Upper lobe of left lung (tissue), 4 donors: ENCODE measurements around the gene LGI2.

Experiments
- CTCF ChIP-seq, 6 experiments: fragments of 450-650 bp in 4 of 6; fragments of 200-600 bp in 2 of 6; sonication (generic) in 2 of 6; IDR thresholded peaks; one replicate each; pipeline ENCODE4 v1.5.1; 2016 to 2019; ENCODE audit warnings: antibody characterized with exemption in 6 of 6
- POLR2A ChIP-seq, 4 donors: fragments of 450-650 bp; IDR thresholded peaks; one replicate each; pipeline ENCODE4 v1.5.1; 2016 to 2017; ENCODE audit warnings: antibody characterized with exemption in 4 of 4, mild to moderate bottlenecking in 2 of 4

DNA sequence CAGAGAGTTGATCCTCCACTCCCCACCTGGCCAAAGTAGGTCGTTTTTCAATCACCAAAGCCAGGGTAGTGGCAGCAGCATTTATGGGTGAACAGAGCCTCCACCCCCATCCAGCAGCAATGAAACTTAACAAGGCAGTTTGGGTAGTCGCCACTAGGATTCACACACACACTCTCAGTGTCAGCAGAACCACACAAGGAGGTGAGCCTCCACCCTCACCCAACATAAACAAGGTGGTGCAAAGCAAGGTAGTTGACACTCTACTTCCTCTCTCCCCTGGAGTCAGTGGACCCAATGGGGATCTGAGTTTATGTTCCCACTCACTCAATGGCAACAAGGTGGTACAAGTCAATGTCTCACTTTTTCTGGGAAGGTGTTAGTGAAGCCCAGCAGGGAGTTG is 67.5 kb downstream of the LGI2 start:
- no peak for TF ChIP-seq CTCF (IDR thresholded peaks at IDR 0.05)
- no peak for TF ChIP-seq POLR2A (IDR thresholded peaks at IDR 0.05)
